ENCODE results near the gene RBP2. TPM values are rescaled to one million over a fixed set of nuclear protein-coding genes. Genes with fewer than 3 reads are reported as not detected.

Gene RBP2
- total and polyA plus RNA-seq, 9 of the 15 experiments (the other 6 are each of a cell fraction or from before 2014, with no cell fraction given): not detected

DNA sequence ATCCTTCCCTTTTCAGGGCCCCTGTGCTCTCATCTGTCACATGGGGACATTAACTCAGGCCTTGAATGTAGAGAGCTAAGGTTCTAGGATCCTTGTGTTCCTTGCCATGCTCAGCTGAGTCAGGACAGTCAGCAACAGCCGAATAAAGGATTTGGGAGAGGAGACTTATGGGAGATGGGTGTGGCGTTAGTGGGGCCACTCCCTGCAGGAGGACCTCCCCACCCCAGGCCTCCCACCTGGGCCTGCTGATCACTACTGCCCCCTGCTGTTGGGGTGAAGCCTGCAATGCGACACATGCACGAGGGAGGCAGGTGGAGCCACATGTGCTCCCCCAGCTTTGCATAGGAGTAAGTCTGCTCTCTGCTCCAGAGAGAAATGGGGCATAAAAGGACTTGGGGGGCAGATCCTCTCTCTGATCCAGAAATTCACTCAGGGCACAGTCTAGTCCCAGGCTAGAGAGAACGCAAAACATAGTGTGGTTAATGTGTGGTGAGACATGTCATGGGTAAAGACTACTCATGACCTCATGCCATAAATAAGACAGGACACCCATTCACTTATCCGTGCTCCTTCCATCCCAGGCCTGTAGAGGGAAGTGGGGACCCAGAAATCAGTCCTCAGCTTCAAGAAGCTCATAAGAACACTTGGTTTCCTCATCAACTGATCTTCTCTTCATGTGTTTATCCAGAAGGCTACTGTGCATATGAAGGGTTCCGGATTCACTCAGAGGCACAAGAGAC is 43.9 kb upstream of the RBP2 start (continued):
- TF ChIP-seq ZNF740 (CRISPR knock-in tag; IDR thresholded peaks at IDR 0.05) (peak; percentile 77), ZNF740 (tag; IDR thresholded peaks at IDR 0.05) (no peak), ZNF12 (CRISPR knock-in tag; IDR thresholded peaks at IDR 0.05) (no peak), ZKSCAN1 (IDR thresholded peaks at IDR 0.05; ENCODE audit: low read depth, low read length) (0 out of 2 replicates have a peak, but pooled peaks have one; percentile 18), MGA (IDR thresholded peaks at IDR 0.05) (peak; percentile 85), NEUROD1 (IDR thresholded peaks at IDR 0.05; ENCODE audit: borderline replicate concordance, low read depth, low read length, partially characterized antibody) (peak; percentile 18), KHSRP (IDR thresholded peaks at IDR 0.05) (no peak), PHB (CRISPR knock-in tag; IDR thresholded peaks at IDR 0.05) (no peak), CREBBP (IDR thresholded peaks at IDR 0.05; ENCODE audit: low read depth, low read length) (no peak)
- TF ChIP-seq, protein P1, sequence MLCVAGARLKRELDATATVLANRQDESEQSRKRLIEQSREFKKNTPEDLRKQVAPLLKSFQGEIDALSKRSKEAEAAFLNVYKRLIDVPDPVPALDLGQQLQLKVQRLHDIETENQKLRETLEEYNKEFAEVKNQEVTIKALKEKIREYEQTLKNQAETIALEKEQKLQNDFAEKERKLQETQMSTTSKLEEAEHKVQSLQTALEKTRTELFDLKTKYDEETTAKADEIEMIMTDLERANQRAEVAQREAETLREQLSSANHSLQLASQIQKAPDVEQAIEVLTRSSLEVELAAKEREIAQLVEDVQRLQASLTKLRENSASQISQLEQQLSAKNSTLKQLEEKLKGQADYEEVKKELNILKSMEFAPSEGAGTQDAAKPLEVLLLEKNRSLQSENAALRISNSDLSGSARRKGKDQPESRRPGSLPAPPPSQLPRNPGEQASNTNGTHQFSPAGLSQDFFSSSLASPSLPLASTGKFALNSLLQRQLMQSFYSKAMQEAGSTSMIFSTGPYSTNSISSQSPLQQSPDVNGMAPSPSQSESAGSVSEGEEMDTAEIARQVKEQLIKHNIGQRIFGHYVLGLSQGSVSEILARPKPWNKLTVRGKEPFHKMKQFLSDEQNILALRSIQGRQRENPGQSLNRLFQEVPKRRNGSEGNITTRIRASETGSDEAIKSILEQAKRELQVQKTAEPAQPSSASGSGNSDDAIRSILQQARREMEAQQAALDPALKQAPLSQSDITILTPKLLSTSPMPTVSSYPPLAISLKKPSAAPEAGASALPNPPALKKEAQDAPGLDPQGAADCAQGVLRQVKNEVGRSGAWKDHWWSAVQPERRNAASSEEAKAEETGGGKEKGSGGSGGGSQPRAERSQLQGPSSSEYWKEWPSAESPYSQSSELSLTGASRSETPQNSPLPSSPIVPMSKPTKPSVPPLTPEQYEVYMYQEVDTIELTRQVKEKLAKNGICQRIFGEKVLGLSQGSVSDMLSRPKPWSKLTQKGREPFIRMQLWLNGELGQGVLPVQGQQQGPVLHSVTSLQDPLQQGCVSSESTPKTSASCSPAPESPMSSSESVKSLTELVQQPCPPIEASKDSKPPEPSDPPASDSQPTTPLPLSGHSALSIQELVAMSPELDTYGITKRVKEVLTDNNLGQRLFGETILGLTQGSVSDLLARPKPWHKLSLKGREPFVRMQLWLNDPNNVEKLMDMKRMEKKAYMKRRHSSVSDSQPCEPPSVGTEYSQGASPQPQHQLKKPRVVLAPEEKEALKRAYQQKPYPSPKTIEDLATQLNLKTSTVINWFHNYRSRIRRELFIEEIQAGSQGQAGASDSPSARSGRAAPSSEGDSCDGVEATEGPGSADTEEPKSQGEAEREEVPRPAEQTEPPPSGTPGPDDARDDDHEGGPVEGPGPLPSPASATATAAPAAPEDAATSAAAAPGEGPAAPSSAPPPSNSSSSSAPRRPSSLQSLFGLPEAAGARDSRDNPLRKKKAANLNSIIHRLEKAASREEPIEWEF (CRISPR knock-in tag; IDR thresholded peaks at IDR 0.05): no peak

Data from K562 (cell line).